HCT116 (cell line): ENCODE measurements around the gene PPP1R27. TPM values are rescaled to one million over a fixed set of nuclear protein-coding genes. Genes with fewer than 3 reads are reported as not detected.

ENCODE experiments used
- ATAC-seq: fragments of 200-7000 bp; cut with Tn5 transposase; 2 replicates; pipeline ENCODE4 v1.9.1; 2020; ENCODE audit warnings: mild to moderate bottlenecking, moderate library complexity
- BruUV-seq: library from RNA; stranded (reverse); fragments of 400-500 nt; replicated peaks from 2 replicates; lab custom pipeline; 2021; lab: Mats Ljungman, UMichigan
- CTCF ChIA-PET: fragments of 300-600 bp; sonication (Branson Sonifier 250); formaldehyde crosslinking; loops from one replicate; lab custom pipeline; 2021; ENCODE audit warnings: antibody characterized with exemption; lab: Charles Lee
- POLR2A ChIA-PET: fragments of 300-600, 350-600 bp; sonication (Branson Sonifier 250); formaldehyde crosslinking; loops from one replicate; lab custom pipeline; 2021; ENCODE audit warnings: antibody characterized with exemption; lab: Charles Lee
- RAD21 ChIA-PET, 2 experiments: fragments of 300-600 bp; sonication (Branson Sonifier 250); formaldehyde crosslinking; loops; one replicate each; lab custom pipeline; 2023; ENCODE audit warnings: low total read pairs in 2 of 2; ENCODE audit not compliant: uncharacterized antibody in 2 of 2, unreplicated experiment in 2 of 2, low non-redundant PET in 1 of 2; lab: Charles Lee
- DNase-seq: peaks from one replicate; pipeline ENCODE4 v3.0.0-alpha.2; 2010; ENCODE audit warnings: low read depth, low spot score
- H2AFZ ChIP-seq: fragments of 200-600 bp; shearing (Covaris generic), sonication (generic); 2 replicates; pipeline ENCODE4 v1.6.1; 2017; ENCODE audit warnings: low read depth, mixed run types, mixed read lengths, antibody characterized with exemption, low read length; ENCODE audit not compliant: poor library complexity, severe bottlenecking
- H3K27ac ChIP-seq: 2 replicates; pipeline ENCODE4 v1.5.1; 2012; ENCODE audit warnings: low read depth, low read length
- H3K27me3 ChIP-seq: fragments of 200-600 bp; sonication (generic); 2 replicates; pipeline ENCODE4 v1.6.1; 2016; ENCODE audit warnings: mixed run types, low read length, mixed read lengths; ENCODE audit not compliant: insufficient read depth
- H3K36me3 ChIP-seq, 2 experiments: fragments of 200-500 bp in 1 of 2; fragments of 200-600 bp in 1 of 2; sonication (Bioruptor generic) in 1 of 2; sonication (generic) in 1 of 2; 2 replicates each; pipeline versions ENCODE4 v1.5.1 to v1.6.1; 2014 to 2016; ENCODE audit warnings: low read length in 2 of 2, inconsistent platforms in 1 of 2, mixed read lengths in 1 of 2, mixed run types in 1 of 2; ENCODE audit not compliant: insufficient read depth in 2 of 2, control insufficient read depth in 1 of 2
- H3K4me1 ChIP-seq, 2 experiments: fragments of 200-600 bp in 1 of 2; sonication (generic) in 1 of 2; 2 replicates each; pipeline versions ENCODE4 v1.5.1 to v1.6.1; 2012 to 2017; ENCODE audit warnings: low read length in 2 of 2, inconsistent platforms in 1 of 2, mild to moderate bottlenecking in 1 of 2, mixed read lengths in 1 of 2, mixed run types in 1 of 2, moderate library complexity in 1 of 2; ENCODE audit not compliant: insufficient read depth in 2 of 2, control insufficient read depth in 1 of 2
- H3K4me2 ChIP-seq: fragments of 200-600 bp; sonication (generic); 2 replicates; pipeline ENCODE4 v1.6.1; 2017; ENCODE audit warnings: mixed run types, low read length, mixed read lengths
- H3K4me3 ChIP-seq, 2 experiments: fragments of 200-600 bp in 1 of 2; sonication (generic) in 1 of 2; replicated peaks in 1 of 2; 2 replicates each; pipeline ENCODE4 v1.5.1; 2011 to 2016; ENCODE audit warnings: low read length in 2 of 2, control low read depth in 1 of 2, low read depth in 1 of 2, mild to moderate bottlenecking in 1 of 2, mixed read lengths in 1 of 2, mixed run types in 1 of 2
- H3K79me2 ChIP-seq: fragments of 200-600 bp; sonication (generic); 2 replicates; pipeline ENCODE4 v1.6.1; 2017; ENCODE audit warnings: mild to moderate bottlenecking, mixed run types, low read length, moderate library complexity, mixed read lengths; ENCODE audit not compliant: insufficient read depth
- H3K9ac ChIP-seq: fragments of 200-600 bp; sonication (generic); 2 replicates; pipeline ENCODE4 v1.6.1; 2016; ENCODE audit warnings: low read length, mixed read lengths
- H3K9me2 ChIP-seq: fragments of 200-600 bp; sonication (generic), shearing (Covaris generic); 2 replicates; pipeline ENCODE4 v1.6.1; 2017; ENCODE audit warnings: mixed run types, mild to moderate bottlenecking, moderate library complexity; ENCODE audit not compliant: insufficient read depth
- H3K9me3 ChIP-seq, 2 experiments: fragments of 200-500 bp in 1 of 2; fragments of 200-600 bp in 1 of 2; sonication (Bioruptor generic) in 1 of 2; sonication (generic) in 1 of 2; 2 replicates each; pipeline ENCODE4 v1.6.1; 2014 to 2017; ENCODE audit warnings: low read length in 2 of 2, mixed read lengths in 2 of 2, inconsistent platforms in 1 of 2, low read depth in 1 of 2, mild to moderate bottlenecking in 1 of 2, mixed run types in 1 of 2, moderate library complexity in 1 of 2; ENCODE audit not compliant: control insufficient read depth in 1 of 2, insufficient read depth in 1 of 2
- H4K20me1 ChIP-seq: fragments of 200-600 bp; sonication (generic), shearing (Covaris generic); 2 replicates; pipeline ENCODE4 v1.6.1; 2017; ENCODE audit warnings: mixed run types, mild to moderate bottlenecking, moderate library complexity; ENCODE audit not compliant: insufficient read depth
- ATF3 ChIP-seq: IDR thresholded peaks from 2 replicates; pipeline ENCODE4 v1.6.1; 2012
- CBX3 ChIP-seq: IDR thresholded peaks from 2 replicates; pipeline ENCODE4 v1.6.1; 2012; ENCODE audit warnings: low read depth
- CEBPB ChIP-seq: IDR thresholded peaks from 2 replicates; pipeline ENCODE4 v1.6.1; 2012; ENCODE audit warnings: low read depth
- CTCF ChIP-seq, 3 experiments: fragments of 200-600 bp in 1 of 3; sonication (generic) in 1 of 3; IDR thresholded peaks in 2 of 3; conservative IDR thresholded peaks in 1 of 3; 2 replicates each; pipeline ENCODE4 v1.5.1; 2012 to 2017; ENCODE audit warnings: low read depth in 2 of 3, low read length in 2 of 3, antibody characterized with exemption in 1 of 3, borderline replicate concordance in 1 of 3, control low read depth in 1 of 3, mild to moderate bottlenecking in 1 of 3, mixed read lengths in 1 of 3, mixed run types in 1 of 3, moderate library complexity in 1 of 3; ENCODE audit not compliant: insufficient read depth in 1 of 3
- EGR1 ChIP-seq: IDR thresholded peaks from 2 replicates; pipeline ENCODE4 v1.6.1; 2012; ENCODE audit warnings: low read depth
- FOSL1 ChIP-seq: IDR thresholded peaks from 2 replicates; pipeline ENCODE4 v1.6.1; 2012; ENCODE audit warnings: low read depth
- MAX ChIP-seq: IDR thresholded peaks from 2 replicates; pipeline ENCODE4 v1.6.1; 2012
- POLR2A ChIP-seq: IDR thresholded peaks from 2 replicates; pipeline ENCODE4 v1.7.0; 2011; ENCODE audit warnings: borderline replicate concordance; ENCODE audit not compliant: insufficient read depth, insufficient read length; ENCODE audit errors: extremely low read depth
- RAD21 ChIP-seq: IDR thresholded peaks from 2 replicates; pipeline ENCODE4 v1.6.1; 2012; ENCODE audit warnings: low read depth, mild to moderate bottlenecking
- SP1 ChIP-seq: IDR thresholded peaks from 2 replicates; pipeline ENCODE4 v1.6.1; 2012; ENCODE audit warnings: low read depth
- SRF ChIP-seq: IDR thresholded peaks from 2 replicates; pipeline ENCODE4 v1.6.1; 2012; ENCODE audit warnings: low read depth
- YY1 ChIP-seq: IDR thresholded peaks from 2 replicates; pipeline ENCODE4 v1.6.1; 2011; ENCODE audit warnings: low read length, low read depth, moderate library complexity, mild to moderate bottlenecking; ENCODE audit not compliant: insufficient replicate concordance; ENCODE audit errors: extremely low read depth
- ZBTB33 ChIP-seq: IDR thresholded peaks from 2 replicates; pipeline ENCODE4 v1.6.1; 2011; ENCODE audit warnings: mild to moderate bottlenecking, low read length, moderate library complexity; ENCODE audit not compliant: insufficient replicate concordance; ENCODE audit errors: extremely low read depth
- ZFX ChIP-seq: fragments of 450-650 bp; IDR thresholded peaks from 2 replicates; pipeline ENCODE4 v1.6.1; 2017
- ZNF274 ChIP-seq: fragments of 200-500 bp; sonication (Bioruptor generic); IDR thresholded peaks from 2 replicates; pipeline ENCODE4 v1.6.1; 2014; ENCODE audit warnings: mild to moderate bottlenecking, low read depth, low read length, inconsistent platforms
- intact Hi-C: fragments of 100-400 bp; cut with micrococcal nuclease; formaldehyde crosslinking; loops from 2 replicates; pipeline ENCODE4 v1.10.0; 2022
- total RNA-seq: library from RNA; stranded (reverse); gene quantifications from one replicate; pipeline ENCODE4 v1.2.1, GENCODE V29; 2021; ENCODE audit not compliant: unreplicated experiment

Gene PPP1R27
- total RNA-seq, 1 experiment from 2014 or later, result not detected

- Histone ChIP-seq H3K9ac (no peak overlapping the region), H4K20me1 (no peaks in the 10 kb centered on the region), H3K27me3 (no peaks in the 10 kb centered on the region), H3K9me3 (no peaks in the 10 kb centered on the region), H3K4me3 (no peak overlapping the region), H3K4me1 (peaks cover 16 to 33% of the 10 kb centered on the region in 2 experiments), H3K27ac (no peak overlapping the region), H3K79me2 (no peaks in the 10 kb centered on the region), H3K36me3 (no peaks in the 10 kb centered on the region), H2AFZ (no peak overlapping the region), H3K9me2 (no peaks in the 10 kb centered on the region), H3K4me2 (no peak overlapping the region)
- no peak for DNase-seq
- TF ChIP-seq ZBTB33, result no peak
- no peak for TF ChIP-seq ZNF274
- no peak for TF ChIP-seq FOSL1
- TF ChIP-seq CEBPB, result no peak
- no peak for TF ChIP-seq YY1
- no peak for TF ChIP-seq MAX
- TF ChIP-seq SRF, result no peak
- TF ChIP-seq CTCF (IDR thresholded peaks at IDR 0.05 in 2 of 3, conservative IDR thresholded peaks at IDR 0.05 in 1 of 3; ENCODE audit: borderline replicate concordance in 1 of 3, insufficient read depth in 1 of 3, low read depth in 2 of 3, low read length in 2 of 3), result no peak
- no peak for TF ChIP-seq SP1
- no peak for TF ChIP-seq EGR1
- no peak for TF ChIP-seq RAD21
- TF ChIP-seq ZFX, result no peak
- TF ChIP-seq POLR2A, result no peak
- TF ChIP-seq ATF3, result no peak
- TF ChIP-seq CBX3, result no peak
- intact Hi-C loops, result no loop called here
- ChIA-PET RAD21 (no interaction called here), POLR2A (no interaction called here), CTCF (no interaction called here)
- ATAC-seq, result no peak
- BruUV-seq, result no TSS peak
Measured at GRCh38 chr17:81817758-81818147, 17.1 kb downstream of the PPP1R27 start.
